ENCODE data around the gene SLC26A6. TPM values are rescaled to one million over a fixed set of nuclear protein-coding genes. Genes with fewer than 3 reads are reported as not detected.

SLC26A6 gene
- total and polyA plus RNA-seq, 2 of the 13 experiments (the other 11 are each of a cell fraction or from before 2014, with no cell fraction given): 40.7 to 184 TPM

- TF ChIP-seq AHDC1 (CRISPR knock-in tag; IDR thresholded peaks at IDR 0.05; ENCODE audit: borderline replicate concordance) (no peak), DRAP1 (CRISPR knock-in tag; IDR thresholded peaks at IDR 0.05) (no peak), POGK (CRISPR knock-in tag; conservative IDR thresholded peaks at IDR 0.05) (0 out of 2 replicates have a peak, but pooled peaks have one; percentile 36), ZFP41 (CRISPR knock-in tag; IDR thresholded peaks at IDR 0.05; ENCODE audit: borderline replicate concordance) (no peak), SAP130 (CRISPR knock-in tag; IDR thresholded peaks at IDR 0.05; ENCODE audit: low read depth) (peak; percentile 39; the same call in 1 of the 2 replicates), AFF4 (CRISPR knock-in tag; IDR thresholded peaks at IDR 0.05) (no peak), REPIN1 (CRISPR knock-in tag; IDR thresholded peaks at IDR 0.05; ENCODE audit: borderline replicate concordance, low read depth) (no peak), ZNF292 (CRISPR knock-in tag; IDR thresholded peaks at IDR 0.05; ENCODE audit: borderline replicate concordance, low read depth) (no peak), ZNF44 (CRISPR knock-in tag; IDR thresholded peaks at IDR 0.05) (no peak), ZNF367 (CRISPR knock-in tag; IDR thresholded peaks at IDR 0.05; ENCODE audit: borderline replicate concordance) (no peak), FOXC1 (CRISPR knock-in tag; IDR thresholded peaks at IDR 0.05; ENCODE audit: borderline replicate concordance) (0 out of 2 replicates have a peak, but pooled peaks have one; percentile 26), HNRNPLL (IDR thresholded peaks at IDR 0.05; ENCODE audit: low read depth, low read length, poor library complexity, severe bottlenecking) (peak; percentile 37), FOXA3 (CRISPR knock-in tag; IDR thresholded peaks at IDR 0.05) (peak; percentile 9; the same call in 1 of the 2 replicates)
Observed at GRCh38 chr3:48656061-48656840, 21.0 kb upstream of the SLC26A6 start (continued).

Measured in HepG2 (cell line).